ENCODE data around the gene BLTP1.

Gene BLTP1

DNA sequence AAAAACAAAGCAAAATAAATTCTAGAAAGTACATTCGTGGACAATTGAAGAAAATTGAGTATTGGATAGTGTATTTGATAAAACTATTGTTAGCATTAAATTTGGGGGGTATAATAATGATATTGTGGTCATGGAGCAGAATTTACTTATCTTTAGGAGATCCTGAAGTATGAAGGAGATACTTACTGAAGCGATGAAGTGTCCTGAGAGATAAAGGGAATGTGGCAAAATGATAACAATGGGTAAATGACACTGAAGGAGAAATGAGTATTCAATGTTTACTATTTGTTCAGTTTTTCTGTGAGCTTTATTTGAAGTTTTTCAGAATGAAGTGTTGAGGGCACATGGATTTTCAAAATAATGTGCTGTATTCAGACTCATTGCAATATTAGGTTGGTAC is 30.0 kb upstream of the BLTP1 start:
- no peak for DNase-seq
- no peak overlapping the region for H2AK5ac ChIP-seq (ENCODE audit: low read length)
- H3K79me1 ChIP-seq (ENCODE audit: low read length): no peaks in the 10 kb centered on the region
- no peak overlapping the region for H4K8ac ChIP-seq (ENCODE audit: low read depth, low read length)
- H3K14ac ChIP-seq (ENCODE audit: low read length): no peak overlapping the region
- H2BK12ac ChIP-seq (ENCODE audit: low read length): no peak overlapping the region
- H3K9ac ChIP-seq (ENCODE audit: low read length): no peak overlapping the region
- H2BK120ac ChIP-seq (ENCODE audit: insufficient read depth, low read length, poor library complexity): no peak overlapping the region
- H3K27me3 ChIP-seq (ENCODE audit: insufficient read depth, low read length): no peaks in the 10 kb centered on the region
- H3K18ac ChIP-seq (ENCODE audit: low read length): no peak overlapping the region
- no peaks in the 10 kb centered on the region for H3K36me3 ChIP-seq (ENCODE audit: control insufficient read depth in 1 of 2, insufficient read depth in 2 of 2, low read length in 2 of 2)
- H3K4me3 ChIP-seq (ENCODE audit: low read depth, low read length): no peak overlapping the region
- no peak overlapping the region for H3K27ac ChIP-seq (ENCODE audit: low read depth, low read length)
- H4K12ac ChIP-seq (ENCODE audit: low read depth, low read length): no peak overlapping the region
- no peak overlapping the region for H4K91ac ChIP-seq (ENCODE audit: low read depth, low read length)
- H3K4me1 ChIP-seq (ENCODE audit: control insufficient read depth in 1 of 2, insufficient read depth in 2 of 2, low read length in 2 of 2): no peaks in the 10 kb centered on the region
- H3K9me3 ChIP-seq (ENCODE audit: insufficient read depth, low read depth, low read length): no peaks in the 10 kb centered on the region
- H3K23ac ChIP-seq (ENCODE audit: low read length): no peak overlapping the region
- no peak overlapping the region for H3K4me2 ChIP-seq (ENCODE audit: low read length)
- H3K79me2 ChIP-seq (ENCODE audit: control insufficient read depth, insufficient read depth, low read length, poor library complexity): no peaks in the 10 kb centered on the region
- WGBS (ENCODE audit: extremely low coverage, insufficient coverage, insufficient read length): 100% methylated on average over 1 of the region's 2 CpGs
- no peak overlapping the region for H2BK5ac ChIP-seq (ENCODE audit: low read depth, low read length, poor library complexity)
- no peak overlapping the region for H2AFZ ChIP-seq (ENCODE audit: insufficient read depth, low read length, poor library complexity)
- H3K4ac ChIP-seq (ENCODE audit: low read depth, low read length): no peak overlapping the region

GRCh38 chr4:122129061-122129460 is 23.1 kb upstream of the BLTP1 start:
- no CpG with 5 or more reads among the region's 1 CpG for whole genome bisulfite sequencing (ENCODE audit: extremely low coverage, insufficient coverage, insufficient read length)

DNA sequence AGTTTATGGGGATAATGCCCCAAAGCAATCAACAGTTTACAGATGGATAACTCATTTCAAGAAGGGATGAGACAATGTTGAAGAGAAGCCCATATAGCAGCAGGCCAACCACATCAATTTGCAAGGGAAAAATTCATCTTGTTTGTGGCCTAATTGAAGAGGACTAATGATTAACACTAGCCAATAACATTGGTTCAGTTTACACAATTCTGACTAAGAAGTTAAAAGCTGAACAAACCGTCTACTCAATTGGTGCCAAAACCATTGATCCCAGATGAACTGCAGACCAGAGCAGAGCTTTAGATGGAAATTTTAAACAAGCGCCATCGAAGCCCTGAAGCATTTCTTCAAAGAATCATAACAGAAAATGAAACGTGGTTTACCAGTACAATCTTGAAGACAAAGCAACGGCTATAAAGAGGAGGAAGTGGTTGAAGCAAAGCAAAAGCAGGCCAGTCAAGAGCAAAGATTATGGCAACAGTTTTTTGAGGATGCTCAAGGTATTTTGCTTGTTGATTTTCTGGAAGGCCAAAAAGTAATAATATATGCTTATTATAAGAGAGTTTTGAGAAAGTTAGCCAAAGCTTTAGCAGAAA is 20.5 kb upstream of the BLTP1 start:
- WGBS (ENCODE audit: extremely low coverage, insufficient coverage, insufficient read length): no CpG with 5 or more reads among the region's 5 CpGs

More at GRCh38 chr4:122129061-122129460, 23.1 kb upstream of the BLTP1 start:
- Histone ChIP-seq H3K27me3 (ENCODE audit: insufficient read depth, low read length) (no peaks in the 10 kb centered on the region), H3K18ac (ENCODE audit: low read length) (no peak overlapping the region), H3K79me1 (ENCODE audit: low read length) (no peaks in the 10 kb centered on the region), H3K23ac (ENCODE audit: low read length) (no peak overlapping the region), H3K4me1 (ENCODE audit: control insufficient read depth in 1 of 2, insufficient read depth in 2 of 2, low read length in 2 of 2) (no peaks in the 10 kb centered on the region), H2BK5ac (ENCODE audit: low read depth, low read length, poor library complexity) (no peak overlapping the region), H3K27ac (ENCODE audit: low read depth, low read length) (no peak overlapping the region), H4K12ac (ENCODE audit: low read depth, low read length) (no peak overlapping the region), H3K4me3 (ENCODE audit: low read depth, low read length) (no peak overlapping the region), H3K9ac (ENCODE audit: low read length) (no peak overlapping the region), H3K9me3 (ENCODE audit: insufficient read depth, low read depth, low read length) (no peaks in the 10 kb centered on the region), H3K4me2 (ENCODE audit: low read length) (no peak overlapping the region), H3K79me2 (ENCODE audit: control insufficient read depth, insufficient read depth, low read length, poor library complexity) (no peaks in the 10 kb centered on the region), H4K8ac (ENCODE audit: low read depth, low read length) (no peak overlapping the region), H3K36me3 (ENCODE audit: control insufficient read depth in 1 of 2, insufficient read depth in 2 of 2, low read length in 2 of 2) (no peaks in the 10 kb centered on the region), H2AK5ac (ENCODE audit: low read length) (no peak overlapping the region), H3K14ac (ENCODE audit: low read length) (no peak overlapping the region), H4K91ac (ENCODE audit: low read depth, low read length) (no peak overlapping the region), H3K4ac (ENCODE audit: low read depth, low read length) (no peak overlapping the region), H2BK12ac (ENCODE audit: low read length) (no peak overlapping the region), H2AFZ (ENCODE audit: insufficient read depth, low read length, poor library complexity) (no peak overlapping the region), H2BK120ac (ENCODE audit: insufficient read depth, low read length, poor library complexity) (no peak overlapping the region)
- DNase-seq: no peak

GRCh38 chr4:122132891-122133290 is 19.2 kb upstream of the BLTP1 start:
- Histone ChIP-seq H2AFZ (ENCODE audit: insufficient read depth, low read length, poor library complexity) (no peak overlapping the region), H3K18ac (ENCODE audit: low read length) (no peak overlapping the region), H4K91ac (ENCODE audit: low read depth, low read length) (no peak overlapping the region), H4K12ac (ENCODE audit: low read depth, low read length) (no peak overlapping the region), H2AK5ac (ENCODE audit: low read length) (no peak overlapping the region), H3K4ac (ENCODE audit: low read depth, low read length) (no peak overlapping the region), H3K36me3 (ENCODE audit: control insufficient read depth in 1 of 2, insufficient read depth in 2 of 2, low read length in 2 of 2) (no peaks in the 10 kb centered on the region), H3K14ac (ENCODE audit: low read length) (no peak overlapping the region), H4K8ac (ENCODE audit: low read depth, low read length) (no peak overlapping the region), H2BK5ac (ENCODE audit: low read depth, low read length, poor library complexity) (no peak overlapping the region), H3K23ac (ENCODE audit: low read length) (no peak overlapping the region), H3K4me3 (ENCODE audit: low read depth, low read length) (no peak overlapping the region), H3K27me3 (ENCODE audit: insufficient read depth, low read length) (no peaks in the 10 kb centered on the region), H3K4me1 (ENCODE audit: control insufficient read depth in 1 of 2, insufficient read depth in 2 of 2, low read length in 2 of 2) (no peaks in the 10 kb centered on the region), H3K9me3 (ENCODE audit: insufficient read depth, low read depth, low read length) (no peaks in the 10 kb centered on the region), H3K79me2 (ENCODE audit: control insufficient read depth, insufficient read depth, low read length, poor library complexity) (no peaks in the 10 kb centered on the region), H3K4me2 (ENCODE audit: low read length) (no peak overlapping the region), H2BK120ac (ENCODE audit: insufficient read depth, low read length, poor library complexity) (no peak overlapping the region), H2BK12ac (ENCODE audit: low read length) (no peak overlapping the region), H3K27ac (ENCODE audit: low read depth, low read length) (no peak overlapping the region), H3K9ac (ENCODE audit: low read length) (no peak overlapping the region), H3K79me1 (ENCODE audit: low read length) (no peaks in the 10 kb centered on the region)
- no CpG with 5 or more reads among the region's 3 CpGs for WGBS (ENCODE audit: extremely low coverage, insufficient coverage, insufficient read length)
- peak; percentile 47 to 88 for DNase-seq

More for the DNA sequence above, 20.5 kb upstream of the BLTP1 start:
- Histone ChIP-seq H3K9me3 (ENCODE audit: insufficient read depth, low read depth, low read length) (no peaks in the 10 kb centered on the region), H3K36me3 (ENCODE audit: control insufficient read depth in 1 of 2, insufficient read depth in 2 of 2, low read length in 2 of 2) (no peaks in the 10 kb centered on the region), H3K9ac (ENCODE audit: low read length) (no peak overlapping the region), H3K79me1 (ENCODE audit: low read length) (no peaks in the 10 kb centered on the region), H3K27me3 (ENCODE audit: insufficient read depth, low read length) (no peaks in the 10 kb centered on the region), H3K4me3 (ENCODE audit: low read depth, low read length) (no peak overlapping the region), H3K4ac (ENCODE audit: low read depth, low read length) (no peak overlapping the region), H2AK5ac (ENCODE audit: low read length) (no peak overlapping the region), H2BK12ac (ENCODE audit: low read length) (no peak overlapping the region), H4K12ac (ENCODE audit: low read depth, low read length) (no peak overlapping the region), H2BK120ac (ENCODE audit: insufficient read depth, low read length, poor library complexity) (no peak overlapping the region), H3K4me1 (ENCODE audit: control insufficient read depth in 1 of 2, insufficient read depth in 2 of 2, low read length in 2 of 2) (no peaks in the 10 kb centered on the region), H3K4me2 (ENCODE audit: low read length) (no peak overlapping the region), H3K14ac (ENCODE audit: low read length) (no peak overlapping the region), H3K79me2 (ENCODE audit: control insufficient read depth, insufficient read depth, low read length, poor library complexity) (no peaks in the 10 kb centered on the region), H4K8ac (ENCODE audit: low read depth, low read length) (no peak overlapping the region), H3K23ac (ENCODE audit: low read length) (no peak overlapping the region), H2AFZ (ENCODE audit: insufficient read depth, low read length, poor library complexity) (no peak overlapping the region), H3K18ac (ENCODE audit: low read length) (no peak overlapping the region), H4K91ac (ENCODE audit: low read depth, low read length) (no peak overlapping the region), H3K27ac (ENCODE audit: low read depth, low read length) (no peak overlapping the region), H2BK5ac (ENCODE audit: low read depth, low read length, poor library complexity) (no peak overlapping the region)
- DNase-seq: no peak

Data from trophoblast cell (in vitro differentiated cells and primary cell).